Measurements from ENCODE around the gene ATP12A.

The ATP12A gene

GRCh38 chr13:24680258-24680920 lies at the start of gene ATP12A:
TSS of gene ATP12A (plus strand) at chr13:24680408. CDS start at chr13:24680744, 336 bp downstream.
- DNase-seq (ENCODE audit: low read depth): no peak

GRCh38 chr13:24630851-24631620 lies 49.2 kb upstream of the ATP12A start:
- DNase-seq (ENCODE audit: low read depth): no peak

- no peak for DNase-seq (ENCODE audit: low read depth)
Observed at GRCh38 chr13:24631922-24632321, 48.3 kb upstream of the ATP12A start.

- DNase-seq (ENCODE audit: low read depth): no peak
Observed at GRCh38 chr13:24632382-24633121, 47.7 kb upstream of the ATP12A start.

- DNase-seq (ENCODE audit: low read depth): no peak
Observed at GRCh38 chr13:24636776-24637175, 43.4 kb upstream of the ATP12A start.

GRCh38 chr13:24638096-24638495 lies 42.1 kb upstream of the ATP12A start:
- no peak for DNase-seq (ENCODE audit: low read depth)

- DNase-seq (ENCODE audit: low read depth): no peak
Observed at GRCh38 chr13:24640752-24641151, 39.5 kb upstream of the ATP12A start.

GRCh38 chr13:24642219-24642618 lies 38.0 kb upstream of the ATP12A start:
- DNase-seq (ENCODE audit: low read depth): no peak

GRCh38 chr13:24644036-24644435 lies 36.2 kb upstream of the ATP12A start:
- DNase-seq (ENCODE audit: low read depth): no peak

- DNase-seq (ENCODE audit: low read depth): no peak
Observed at GRCh38 chr13:24648271-24648670, 31.9 kb upstream of the ATP12A start.

GRCh38 chr13:24648983-24649687 lies 31.1 kb upstream of the ATP12A start:
- no peak for DNase-seq (ENCODE audit: low read depth)

GRCh38 chr13:24649688-24650043 lies 30.5 kb upstream of the ATP12A start:
- no peak for DNase-seq (ENCODE audit: low read depth)

GRCh38 chr13:24650161-24650560 lies 30.0 kb upstream of the ATP12A start:
- DNase-seq (ENCODE audit: low read depth): peak; percentile 44

- no peak for DNase-seq (ENCODE audit: low read depth)
Observed at GRCh38 chr13:24651718-24652345, 28.4 kb upstream of the ATP12A start.

- no peak for DNase-seq (ENCODE audit: low read depth)
Observed at GRCh38 chr13:24652359-24652758, 27.8 kb upstream of the ATP12A start.

GRCh38 chr13:24654741-24655140 lies 25.5 kb upstream of the ATP12A start:
- DNase-seq (ENCODE audit: low read depth): peak; percentile 59

GRCh38 chr13:24659239-24659638 lies 21.0 kb upstream of the ATP12A start:
- DNase-seq (ENCODE audit: low read depth): no peak

GRCh38 chr13:24660023-24660741 lies 20.0 kb upstream of the ATP12A start:
- DNase-seq (ENCODE audit: low read depth): no peak

- no peak for DNase-seq (ENCODE audit: low read depth)
Observed at GRCh38 chr13:24661713-24662112, 18.5 kb upstream of the ATP12A start.

- DNase-seq (ENCODE audit: low read depth): no peak
Observed at GRCh38 chr13:24662195-24663088, 17.8 kb upstream of the ATP12A start.
